GM19035 (cell line): ENCODE data around the gene RET.

ENCODE experiments used
- ATAC-seq: cut with Tn5 transposase; IDR thresholded peaks from one replicate; pipeline ENCODE4 v1.9.1; 2021; ENCODE audit not compliant: unreplicated experiment

Gene RET

GRCh38 chr10:43160046-43160920, 83.4 kb downstream of the RET start:
- no peak for ATAC-seq

- ATAC-seq: no peak
These were observed 84.0 kb downstream of the RET start for GRCh38 chr10:43160921-43161255.

GRCh38 chr10:43162604-43163003, 85.7 kb downstream of the RET start:
- ATAC-seq: no peak

GRCh38 chr10:43166207-43166879, 89.5 kb downstream of the RET start:
- ATAC-seq: no peak

- no peak for ATAC-seq
These were observed 90.1 kb downstream of the RET start for GRCh38 chr10:43166880-43167497.

- ATAC-seq: no peak
These were observed 90.6 kb downstream of the RET start for GRCh38 chr10:43167498-43167889.

GRCh38 chr10:43170491-43170890, 93.6 kb downstream of the RET start:
- no peak for ATAC-seq

GRCh38 chr10:43172645-43173044, 95.8 kb downstream of the RET start:
- no peak for ATAC-seq

GRCh38 chr10:43173120-43173519, 96.3 kb downstream of the RET start:
- ATAC-seq: no peak

- no peak for ATAC-seq
These were observed 98.1 kb downstream of the RET start for GRCh38 chr10:43174969-43175368.

- ATAC-seq: no peak
These were observed 99.4 kb downstream of the RET start for GRCh38 chr10:43176271-43176670.

- ATAC-seq: no peak
These were observed 100.7 kb downstream of the RET start for GRCh38 chr10:43177595-43177994.
